ELF-1 (cell line): Measurements from ENCODE around the gene PVR.
"Not testable (repeated sequence)": the region's sequence is repeated elsewhere in the genome, so short reads cannot be mapped to it uniquely, and the experiment has no call there.

Experiments used
- DNase-seq: peaks from one replicate; pipeline ENCODE4 v3.0.0-alpha.2; 2016; ENCODE audit warnings: low read depth, low spot score

Gene PVR

DNA sequence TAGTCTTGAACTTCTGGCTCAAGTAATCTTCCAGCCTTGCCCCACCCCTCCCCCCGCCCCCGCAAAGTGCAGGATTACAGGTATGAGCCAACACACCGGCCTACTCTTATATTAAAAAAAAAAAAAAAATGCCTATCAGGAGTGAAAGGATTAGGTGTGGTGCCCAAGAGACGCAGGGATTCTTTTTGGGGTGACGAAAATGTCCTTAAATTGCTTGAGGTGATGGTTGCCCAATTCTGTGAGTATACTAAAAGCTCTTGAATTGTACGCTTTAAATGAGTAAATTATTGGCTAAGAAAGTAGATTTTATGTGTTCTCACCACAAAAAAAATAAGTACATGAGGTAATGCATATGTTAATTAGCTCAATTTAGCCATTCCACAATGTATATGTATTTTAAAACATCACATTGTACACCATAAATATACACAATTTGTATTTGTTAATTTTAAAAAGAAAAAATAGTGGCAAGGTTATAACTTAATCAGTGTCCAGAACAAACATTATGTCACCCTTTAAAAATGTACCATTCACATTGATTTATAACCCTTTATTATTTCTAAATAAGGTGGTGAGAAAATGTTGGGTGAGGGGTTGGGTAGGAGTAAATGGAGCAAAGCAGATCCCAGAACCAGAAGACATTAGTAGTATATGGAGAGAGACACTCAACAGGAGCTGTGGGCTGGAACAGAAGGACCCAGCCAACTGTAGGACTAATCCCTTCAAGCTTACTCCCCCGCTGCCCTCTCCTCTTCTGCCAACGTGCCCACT lies 26.4 kb upstream of the PVR start:
- no peak for DNase-seq

DNA sequence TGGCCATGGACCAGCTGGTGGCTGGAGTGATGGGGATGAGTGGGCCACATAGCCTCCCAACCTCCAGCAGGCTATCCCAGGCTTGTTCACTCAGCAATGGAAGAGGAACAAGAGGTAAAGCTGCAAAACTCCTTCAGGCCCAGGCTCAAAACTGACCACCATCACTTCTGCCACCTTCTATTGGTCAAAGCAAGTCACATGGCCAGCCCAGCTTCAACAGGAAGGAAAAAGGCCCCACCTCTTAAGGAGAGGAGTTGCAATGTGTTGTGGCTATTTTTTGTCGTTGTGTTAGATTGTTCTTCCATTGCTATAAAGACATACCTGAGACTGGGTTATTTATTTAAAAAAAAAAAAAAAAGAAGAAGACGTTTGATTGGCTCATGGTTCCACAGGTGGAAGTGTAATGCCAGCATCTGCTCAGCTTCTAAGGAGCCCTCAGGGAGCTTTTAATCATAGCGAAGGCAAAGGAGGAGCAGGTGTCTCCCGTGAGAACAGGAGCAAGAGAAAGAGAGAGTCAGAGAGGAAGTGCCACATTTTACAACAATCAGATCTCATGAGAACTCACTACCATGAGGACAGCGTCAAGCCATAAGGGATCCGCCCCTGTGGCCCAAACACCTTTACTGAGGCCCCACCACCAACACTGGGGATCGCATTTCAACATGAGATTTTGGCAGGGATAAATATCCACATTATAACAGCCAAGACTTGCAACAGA lies 24.9 kb upstream of the PVR start:
- no peak for DNase-seq

DNA sequence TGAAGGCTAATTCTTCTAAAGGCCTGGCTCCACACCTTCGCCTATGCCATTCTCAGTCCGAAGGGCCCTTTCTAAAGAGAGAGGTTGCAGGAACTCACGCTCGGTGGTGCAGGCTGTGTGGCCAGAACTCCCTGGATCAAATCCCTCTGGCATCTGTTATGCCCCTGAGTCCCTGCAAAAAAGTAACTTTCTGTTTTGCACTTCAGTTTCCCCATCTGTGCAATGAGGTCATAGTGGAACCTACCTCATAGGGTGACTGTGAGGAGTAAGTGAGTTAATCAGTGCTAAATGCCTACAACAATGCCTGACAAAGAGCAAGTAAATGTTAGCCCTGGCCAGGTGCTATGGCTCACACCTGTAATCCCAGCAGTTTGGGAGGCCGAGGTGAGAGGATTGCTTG lies 23.0 kb upstream of the PVR start:
- no peak for DNase-seq

DNA sequence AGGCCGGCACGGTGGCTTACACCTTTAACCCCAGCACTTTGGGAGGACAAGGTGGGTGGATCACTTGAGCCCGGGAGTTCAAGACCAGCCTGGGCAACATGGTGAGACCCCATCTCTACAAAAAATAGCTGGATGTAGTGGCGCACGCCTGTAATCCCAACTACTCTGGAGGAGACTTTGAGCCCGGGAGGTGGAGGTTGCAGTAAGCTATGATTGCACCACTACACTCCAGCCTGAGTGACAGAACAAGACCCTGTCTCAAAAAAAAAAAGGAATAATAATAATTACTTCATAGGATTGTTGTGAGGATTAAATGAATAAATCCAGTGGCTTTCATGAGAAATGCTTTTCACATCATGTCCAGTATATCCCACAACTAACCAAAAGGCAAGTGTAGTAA lies 22.3 kb upstream of the PVR start:
- no peak for DNase-seq

DNA sequence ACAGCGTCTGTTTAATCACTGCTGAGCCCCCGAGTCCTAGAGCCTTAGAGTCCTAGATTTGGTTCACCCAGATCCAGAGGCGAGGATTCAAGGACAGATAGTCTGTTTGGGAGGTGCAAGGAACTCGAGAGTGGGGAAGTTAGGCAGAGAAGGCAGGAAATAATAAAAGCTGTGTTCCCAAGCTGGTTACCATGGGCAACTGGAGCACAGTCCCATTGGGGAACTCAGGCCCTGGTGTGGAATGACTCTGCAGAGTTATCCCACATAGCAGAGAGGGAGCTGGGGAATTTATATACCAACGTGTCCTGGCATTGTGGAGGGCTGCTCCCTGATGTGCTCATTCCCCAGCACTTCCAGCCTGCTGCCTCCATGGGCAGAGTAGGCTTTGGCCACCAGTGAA lies 20.6 kb upstream of the PVR start:
- DNase-seq, result no peak

DNA sequence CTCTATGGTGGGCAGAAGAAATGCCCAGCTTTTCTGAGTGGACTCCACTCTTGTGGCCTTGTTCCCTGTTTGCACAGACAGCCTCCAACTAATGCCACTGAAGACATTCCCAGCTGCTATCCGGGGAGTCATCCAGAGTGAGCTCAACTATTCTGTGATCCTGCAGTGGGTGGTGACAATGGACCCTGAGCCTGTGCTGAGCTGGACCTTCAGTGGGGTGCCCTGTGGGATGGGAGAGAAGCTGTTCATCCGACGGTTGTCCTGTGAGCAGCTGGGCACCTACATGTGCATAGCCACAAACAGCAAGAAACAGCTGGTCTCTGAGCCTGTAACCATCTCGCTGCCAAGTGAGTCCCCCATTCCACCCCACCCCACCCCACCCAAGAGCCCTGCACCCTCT lies 20.1 kb upstream of the PVR start:
- no peak for DNase-seq

DNA sequence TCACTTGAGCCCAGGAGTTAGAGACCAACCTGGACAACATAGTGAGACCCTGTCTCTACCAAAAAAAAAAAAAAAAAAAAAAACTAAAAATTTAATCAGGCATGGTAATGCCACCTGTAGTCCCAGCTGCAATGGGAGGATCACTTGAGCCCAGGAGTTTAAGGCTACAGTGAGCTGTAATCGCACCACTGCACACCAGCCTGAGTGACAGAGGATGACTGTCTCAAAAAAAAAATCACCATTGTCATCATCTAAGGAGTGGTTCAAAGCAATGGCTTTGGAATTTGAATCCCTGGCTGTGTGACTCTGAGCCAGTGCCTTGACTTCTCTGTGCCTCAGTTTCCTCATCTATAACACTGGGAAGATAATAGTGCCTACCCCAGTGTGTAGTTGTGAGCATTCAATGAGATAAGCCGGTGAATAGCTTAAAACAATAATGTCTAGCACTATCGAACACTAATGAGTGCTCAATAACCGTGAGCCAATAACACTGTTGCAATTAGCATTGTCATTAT lies 18.8 kb upstream of the PVR start:
- DNase-seq, result no peak

DNA sequence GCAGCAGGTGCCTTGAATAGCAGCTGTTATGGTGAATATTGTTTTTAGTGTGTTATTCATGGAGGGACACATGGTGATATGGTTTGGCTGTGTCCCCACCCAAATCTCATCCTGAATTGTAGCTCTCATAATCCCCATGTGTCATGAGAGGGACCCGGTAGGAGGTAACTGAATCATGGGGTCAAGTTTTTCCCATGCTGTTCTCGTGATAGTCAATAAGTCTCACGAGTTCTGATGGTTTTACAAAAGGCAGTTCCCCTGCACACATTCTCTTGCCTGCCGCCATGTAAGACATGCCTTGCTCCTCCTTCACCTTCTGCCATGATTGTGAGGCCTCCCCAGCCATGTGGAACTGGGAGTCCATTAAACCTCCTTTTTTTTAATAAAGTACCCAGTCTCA lies 18.1 kb upstream of the PVR start:
- DNase-seq, result not testable (repeated sequence)

DNA sequence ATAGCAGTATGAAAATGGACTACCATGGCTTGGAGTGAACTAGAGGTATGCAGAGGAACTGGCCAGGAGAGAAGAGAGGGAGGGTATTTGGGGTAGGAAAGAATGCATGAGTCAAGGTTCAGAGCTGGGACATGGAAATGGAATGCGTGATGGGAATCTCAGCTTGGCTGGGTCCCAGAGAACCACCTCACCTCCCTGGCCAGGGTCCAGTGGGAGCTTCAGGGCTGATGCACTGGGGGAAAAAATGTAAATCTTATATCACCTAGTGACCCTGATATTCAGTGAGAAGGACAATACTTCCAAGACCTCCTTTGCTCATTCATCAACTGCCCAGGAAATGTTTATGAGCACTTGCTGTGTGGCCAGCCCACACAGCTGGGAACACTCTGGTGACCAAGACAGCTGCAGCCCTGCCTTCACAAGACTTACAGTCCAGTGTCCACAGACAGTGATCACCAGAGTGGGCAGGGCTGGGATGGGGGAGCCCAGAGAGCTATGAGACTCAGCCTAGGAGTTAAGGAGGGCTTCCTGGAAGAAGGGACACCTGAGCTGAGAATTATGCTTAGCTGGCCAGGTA lies 17.6 kb upstream of the PVR start:
- no peak for DNase-seq

DNA sequence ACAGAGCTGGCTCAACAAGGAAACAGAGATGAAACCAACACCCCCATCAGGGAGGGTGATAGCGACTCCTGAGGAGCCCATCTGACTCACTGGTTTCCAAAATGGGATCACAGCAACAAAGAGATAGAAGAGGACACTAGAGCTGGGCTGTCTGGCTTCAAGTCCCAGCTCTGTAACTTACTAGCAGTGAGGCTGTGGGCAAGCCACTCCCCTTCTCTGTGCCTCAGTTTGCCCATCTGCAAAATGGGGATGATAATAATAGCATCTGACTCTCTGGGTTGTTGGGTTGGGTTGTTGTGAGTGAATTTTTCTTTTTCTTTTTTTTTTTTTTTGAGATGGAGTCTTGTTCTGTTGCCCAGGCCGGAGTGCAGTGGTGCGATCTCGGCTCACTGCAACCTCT lies 16.1 kb upstream of the PVR start:
- no peak for DNase-seq

DNA sequence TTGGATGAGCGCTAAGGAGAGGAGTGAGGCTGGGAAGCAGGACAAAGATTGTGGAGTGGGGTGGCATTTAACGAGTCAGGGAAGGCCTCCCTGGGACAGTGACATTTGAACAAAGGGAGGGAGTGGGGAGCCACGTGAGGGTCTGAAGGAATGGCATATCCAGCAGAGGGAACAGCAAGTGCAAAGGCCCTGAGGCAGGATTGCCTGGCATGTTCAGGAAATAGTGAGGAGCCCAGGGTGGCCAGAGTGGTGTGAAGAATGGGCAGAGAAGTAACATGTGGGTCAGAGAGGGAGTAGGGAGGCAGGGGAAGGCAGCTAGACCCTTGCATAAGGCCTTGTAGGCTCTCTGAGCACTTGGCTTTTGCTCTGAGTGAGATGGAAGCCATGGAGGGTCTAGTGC lies 14.9 kb upstream of the PVR start:
- no peak for DNase-seq

DNA sequence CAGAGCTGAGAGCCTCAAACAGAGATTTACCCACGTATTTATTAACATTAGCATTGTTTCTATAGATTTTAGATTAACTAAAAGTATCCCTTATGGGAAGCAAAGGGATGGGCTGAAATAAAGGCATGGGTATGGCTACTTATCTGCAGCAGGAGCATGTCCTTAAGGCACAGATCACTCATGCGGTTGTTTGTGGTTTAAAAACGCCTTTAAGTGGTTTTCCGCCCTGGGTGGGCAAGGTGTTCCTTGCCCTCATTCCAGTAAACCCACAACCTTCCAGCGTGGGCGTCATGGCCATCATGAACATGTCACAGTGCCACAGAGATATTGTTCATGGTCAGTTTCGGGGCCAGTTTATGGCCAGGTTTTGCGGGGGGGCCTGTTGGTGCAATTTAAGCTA lies 12.1 kb upstream of the PVR start:
- not testable (repeated sequence) for DNase-seq

DNA sequence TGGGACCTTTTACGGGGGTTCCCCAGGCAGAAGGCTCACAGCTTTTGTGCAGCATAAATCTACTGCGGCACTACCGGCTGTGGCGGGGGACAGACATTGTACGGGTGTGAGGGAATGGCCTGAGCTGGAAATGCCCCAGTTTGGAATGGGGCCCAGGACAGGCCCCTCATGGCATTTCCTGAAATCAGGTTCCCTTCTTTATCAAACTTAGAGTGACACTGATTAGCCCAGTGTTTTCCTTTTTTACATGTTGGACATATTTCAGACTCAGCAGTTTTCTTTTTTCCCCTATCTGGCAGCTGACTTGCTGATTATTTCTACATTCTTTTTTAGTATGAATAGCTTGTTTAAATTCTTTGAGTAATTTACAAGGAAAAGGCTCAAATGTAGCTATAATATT lies 9.7 kb upstream of the PVR start:
- not testable (repeated sequence) for DNase-seq

DNA sequence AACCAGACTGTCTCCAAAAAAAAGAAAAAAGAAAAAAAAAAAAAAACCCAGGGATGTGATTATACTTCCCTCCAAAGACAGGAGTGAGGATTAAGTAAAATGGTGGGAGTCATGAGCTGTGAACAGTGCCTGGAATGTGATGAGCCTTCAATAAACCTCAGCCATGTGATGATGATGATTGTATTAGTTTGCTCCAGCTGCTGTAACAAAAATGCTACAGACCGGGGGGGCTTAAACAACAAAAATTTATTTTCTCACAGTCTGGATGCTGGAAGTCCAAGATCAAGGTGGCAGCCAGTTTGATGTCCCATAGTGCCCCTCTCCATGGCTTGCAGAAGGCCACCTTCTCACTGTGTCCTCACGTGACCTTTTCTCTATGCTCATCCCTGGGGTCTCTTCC lies 8.9 kb upstream of the PVR start:
- no peak for DNase-seq

DNA sequence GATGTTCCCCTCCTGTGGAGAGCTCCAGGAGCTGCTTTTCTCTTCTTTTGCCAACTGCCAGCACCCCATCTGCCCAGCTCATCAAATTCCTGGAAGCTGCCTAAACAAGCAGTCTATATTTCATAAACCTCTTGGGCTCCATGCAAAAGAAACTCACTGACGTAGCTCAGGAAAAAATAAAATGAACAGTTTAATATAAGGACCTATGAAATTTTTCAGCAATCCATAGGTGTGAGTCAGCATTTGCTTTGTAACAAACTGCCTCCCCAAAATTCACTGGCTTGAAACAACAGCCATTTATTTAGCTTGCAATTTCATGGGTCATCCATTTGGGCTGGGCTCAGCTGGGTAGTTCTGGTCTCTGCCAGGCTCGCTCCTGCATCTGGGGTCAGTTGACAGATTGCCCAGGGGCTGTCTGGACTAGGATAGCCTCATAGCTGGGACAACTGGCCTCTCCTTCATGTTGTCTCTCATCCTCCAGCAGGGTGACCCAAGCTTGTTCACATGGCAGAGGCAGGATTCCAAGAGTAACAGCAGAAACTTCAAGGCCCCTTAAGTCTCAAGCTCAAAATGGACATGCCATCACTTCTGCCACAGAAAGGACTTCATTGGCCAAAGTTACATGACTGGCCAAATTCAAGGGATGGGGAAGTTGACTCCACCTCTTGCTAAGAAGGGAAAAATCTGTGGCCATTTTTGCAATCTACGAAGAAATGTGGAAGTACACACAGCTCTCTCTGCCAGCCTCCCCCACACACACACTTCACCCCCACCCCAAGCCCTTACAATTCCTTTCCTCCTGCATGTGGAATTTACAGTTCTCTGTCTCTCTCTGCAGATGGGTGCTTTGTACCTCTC lies 7.9 kb upstream of the PVR start:
- peak; percentile 45 for DNase-seq

DNA sequence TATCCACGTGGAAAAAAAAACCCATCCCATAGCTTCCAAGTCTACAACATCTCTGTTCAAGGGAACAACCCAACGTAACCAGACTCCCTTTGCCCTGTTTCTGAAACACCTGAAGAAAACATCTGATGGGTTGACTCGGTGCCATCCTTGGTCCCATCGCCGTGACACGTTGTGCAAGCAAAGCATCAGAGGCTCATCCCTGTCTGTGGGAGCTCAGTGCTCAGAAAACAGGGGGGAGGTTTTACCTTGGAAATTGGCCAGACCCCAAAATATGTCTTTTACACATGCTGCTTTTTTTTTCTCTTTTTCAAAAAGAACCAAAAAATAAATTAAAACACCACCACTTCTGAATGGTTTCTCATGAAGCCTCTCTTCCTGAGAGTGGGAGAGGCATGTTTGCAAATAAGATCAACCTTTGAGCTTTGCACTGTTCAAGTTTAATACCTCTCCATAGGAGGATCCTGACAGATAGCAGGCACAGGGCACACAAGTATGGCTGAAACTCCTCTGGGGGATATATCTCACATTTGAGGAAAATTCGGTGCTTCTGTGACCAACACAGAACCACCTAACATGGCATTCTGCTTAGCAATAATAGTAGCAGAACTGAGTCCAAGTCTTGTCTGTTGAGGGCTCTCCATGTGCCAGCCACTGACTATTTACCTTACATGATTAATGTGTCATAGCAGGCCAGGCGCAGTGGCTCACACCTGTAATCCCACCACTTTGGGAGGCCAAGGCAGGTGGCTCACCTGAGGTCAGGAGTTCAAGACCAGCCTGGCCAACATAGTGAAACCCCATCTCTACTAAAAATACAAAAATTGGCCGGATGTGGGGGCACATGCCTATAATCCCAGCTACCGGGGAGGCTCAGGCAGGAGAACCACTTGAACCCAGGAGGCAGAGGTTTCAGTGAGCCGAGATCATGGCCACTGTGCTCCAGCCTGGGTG lies 7.0 kb upstream of the PVR start:
- no peak for DNase-seq

DNA sequence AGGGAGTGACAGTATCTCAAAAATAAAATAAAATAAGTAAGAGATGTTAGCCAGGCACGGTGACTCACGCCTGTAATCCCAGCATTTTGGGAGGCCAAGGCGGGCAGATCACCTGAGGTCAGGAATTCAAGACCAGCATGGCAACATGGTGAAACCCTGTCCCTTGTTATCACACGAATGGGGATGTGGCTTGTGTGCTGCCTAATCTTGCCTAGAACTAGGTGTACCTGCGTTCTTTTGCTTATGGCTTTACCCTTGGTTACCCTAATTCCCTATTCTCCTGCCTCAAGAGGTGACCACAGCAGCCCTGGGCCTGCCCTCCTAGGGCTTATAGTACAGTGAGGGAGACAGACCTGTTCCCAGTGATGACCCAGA lies 6.3 kb upstream of the PVR start:
- no peak for DNase-seq

DNA sequence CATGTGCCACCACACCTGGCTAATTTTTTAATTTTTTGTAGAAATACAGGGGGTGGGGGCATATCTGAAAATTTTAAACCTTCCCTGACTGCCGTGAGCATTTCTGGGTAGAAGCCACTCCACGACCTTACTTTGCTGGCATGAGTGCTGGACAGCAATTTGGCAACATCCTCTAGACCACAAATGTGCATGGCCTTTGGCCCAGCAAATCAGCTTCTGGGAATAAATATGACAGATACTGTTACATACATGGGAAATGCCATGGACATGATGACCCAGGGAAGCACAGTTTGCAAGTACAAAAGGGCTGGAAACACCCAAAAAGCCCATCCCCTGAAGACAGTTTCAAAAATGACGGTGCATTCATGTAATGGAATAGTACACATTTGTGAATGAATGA lies 3.2 kb upstream of the PVR start:
- DNase-seq, result no peak

DNA sequence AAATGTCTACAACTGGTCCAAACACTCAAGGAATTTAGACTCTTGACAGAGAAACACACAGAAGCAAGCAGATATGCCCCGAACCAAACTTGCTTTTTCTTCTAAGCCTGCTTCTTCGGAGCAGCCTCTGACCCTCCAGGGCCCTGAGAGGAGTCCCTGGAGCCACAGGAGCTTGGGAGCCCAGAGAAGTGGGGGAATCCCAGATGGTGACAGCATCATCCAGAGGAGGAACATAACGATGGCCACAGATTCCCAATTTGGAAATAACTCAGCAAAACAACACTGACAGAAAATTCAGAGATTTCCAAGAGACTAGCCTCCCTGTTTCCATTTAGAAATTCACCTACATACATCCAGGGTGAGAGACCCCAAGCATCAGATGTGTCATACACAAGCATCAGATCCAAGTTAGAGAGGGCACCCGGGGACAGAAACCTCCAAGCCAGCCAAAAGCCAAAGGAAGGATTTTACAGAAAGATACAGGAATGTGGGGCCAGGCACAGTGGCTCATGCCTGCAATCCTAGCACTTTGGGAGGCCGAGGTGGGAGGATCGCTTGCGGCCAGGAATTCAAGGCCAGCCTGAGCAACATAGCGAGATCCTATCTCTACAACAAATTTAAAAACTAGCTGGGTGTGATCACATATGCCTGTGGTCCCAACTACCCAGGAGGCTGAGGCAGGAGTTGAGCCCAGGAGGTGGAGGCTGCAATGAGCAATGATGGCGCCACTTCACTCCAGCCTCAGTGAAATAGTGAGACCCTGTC lies 2.0 kb upstream of the PVR start:
- no peak for DNase-seq

DNA sequence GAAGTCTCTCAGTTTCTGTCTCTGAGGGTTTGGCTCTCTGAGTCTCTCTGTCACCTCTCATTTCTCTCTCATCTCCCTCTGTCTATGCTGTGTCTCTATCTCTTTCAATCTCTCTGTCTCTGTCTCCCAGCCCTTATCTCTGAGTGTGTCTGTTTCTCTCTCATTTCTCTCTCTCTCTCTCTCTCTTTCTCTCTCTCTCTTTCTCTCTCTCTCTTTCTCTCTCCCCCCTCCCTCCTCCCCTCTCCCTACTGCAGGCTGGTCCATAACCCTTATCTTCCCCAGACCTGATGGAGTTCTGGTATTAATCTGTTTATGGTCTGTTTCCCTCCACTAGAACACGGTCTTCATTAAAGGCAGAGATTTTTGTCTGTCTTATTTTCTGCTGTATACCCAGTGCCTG lies 1.3 kb upstream of the PVR start:
- no peak for DNase-seq
